ENCODE measurements around the gene TBX19.

DNA sequence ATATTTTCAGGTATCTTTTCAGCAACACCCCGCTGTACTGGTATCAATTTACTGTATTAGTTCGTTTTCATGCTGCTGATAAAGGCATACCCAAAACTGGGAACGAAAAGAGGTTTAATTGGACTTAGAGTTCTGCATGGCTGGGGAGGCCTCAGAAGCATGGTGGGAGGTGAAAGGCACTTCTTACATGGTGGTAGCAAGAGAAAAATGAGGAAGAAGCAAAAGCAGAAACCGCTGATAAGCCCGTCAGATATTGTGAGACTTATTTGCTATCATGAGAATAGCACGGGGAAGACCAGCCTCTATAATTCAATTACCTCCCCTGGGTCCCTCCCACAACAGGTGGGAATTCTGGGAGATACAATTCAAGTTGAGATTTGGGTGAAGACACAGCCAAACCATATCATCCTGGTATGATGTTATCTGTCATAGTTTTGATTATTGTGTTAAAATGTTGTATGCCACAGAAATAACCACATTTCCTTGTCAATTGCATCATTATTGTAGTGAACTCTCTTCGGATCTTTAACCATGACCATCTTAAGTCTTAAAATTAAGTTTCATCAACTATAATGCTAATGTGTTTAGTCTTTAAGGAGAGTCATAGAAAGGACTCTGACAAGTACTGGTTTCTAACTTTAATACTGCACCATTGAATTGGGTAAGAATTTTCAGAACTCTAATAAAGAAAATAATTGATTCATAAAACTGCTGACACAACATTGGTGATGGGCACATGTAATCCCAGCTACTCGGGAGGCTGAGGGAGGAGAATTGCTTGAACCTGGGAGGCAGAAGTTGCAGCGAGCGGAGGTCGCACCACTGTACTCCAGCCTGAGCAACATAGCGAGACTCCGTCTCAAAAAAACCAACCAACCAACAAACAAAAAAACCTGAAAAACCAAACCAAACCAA lies 58.2 kb downstream of the TBX19 start:
- TF ChIP-seq POLR2A (IDR thresholded peaks at IDR 0.05): no peak
- TF ChIP-seq, protein P1, sequence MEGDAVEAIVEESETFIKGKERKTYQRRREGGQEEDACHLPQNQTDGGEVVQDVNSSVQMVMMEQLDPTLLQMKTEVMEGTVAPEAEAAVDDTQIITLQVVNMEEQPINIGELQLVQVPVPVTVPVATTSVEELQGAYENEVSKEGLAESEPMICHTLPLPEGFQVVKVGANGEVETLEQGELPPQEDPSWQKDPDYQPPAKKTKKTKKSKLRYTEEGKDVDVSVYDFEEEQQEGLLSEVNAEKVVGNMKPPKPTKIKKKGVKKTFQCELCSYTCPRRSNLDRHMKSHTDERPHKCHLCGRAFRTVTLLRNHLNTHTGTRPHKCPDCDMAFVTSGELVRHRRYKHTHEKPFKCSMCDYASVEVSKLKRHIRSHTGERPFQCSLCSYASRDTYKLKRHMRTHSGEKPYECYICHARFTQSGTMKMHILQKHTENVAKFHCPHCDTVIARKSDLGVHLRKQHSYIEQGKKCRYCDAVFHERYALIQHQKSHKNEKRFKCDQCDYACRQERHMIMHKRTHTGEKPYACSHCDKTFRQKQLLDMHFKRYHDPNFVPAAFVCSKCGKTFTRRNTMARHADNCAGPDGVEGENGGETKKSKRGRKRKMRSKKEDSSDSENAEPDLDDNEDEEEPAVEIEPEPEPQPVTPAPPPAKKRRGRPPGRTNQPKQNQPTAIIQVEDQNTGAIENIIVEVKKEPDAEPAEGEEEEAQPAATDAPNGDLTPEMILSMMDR (IDR thresholded peaks at IDR 0.05): no peak

Measured in testis (tissue), 2 donors.